Stomach (tissue), 4 donors: ENCODE measurements around the gene TTC21A.

Experiments used
- POLR2A ChIP-seq, 4 donors: fragments of 450-650 bp; IDR thresholded peaks; one replicate each; pipeline ENCODE4 v1.6.1; 2016; ENCODE audit warnings: antibody characterized with exemption in 4 of 4, control low read depth in 2 of 4, mild to moderate bottlenecking in 1 of 4, moderate library complexity in 1 of 4
- POLR2AphosphoS5 ChIP-seq, 3 donors: sonication (generic); formaldehyde crosslinking; IDR thresholded peaks; one replicate each; pipeline ENCODE4 v1.6.1; 2016; ENCODE audit warnings: antibody characterized with exemption in 3 of 3

- TF ChIP-seq POLR2A (IDR thresholded peaks at IDR 0.05) (no peak), POLR2AphosphoS5 (IDR thresholded peaks at IDR 0.05) (peak in 1 of 3 donors; percentile 4)
Observed at GRCh38 chr3:39146083-39146501, 38.6 kb downstream of the TTC21A start.
